Osteoblast (primary cell): ENCODE results near the gene ANO4. TPM values are rescaled to one million over a fixed set of nuclear protein-coding genes. Genes with fewer than 3 reads are reported as not detected.

Experiments used
- DNase-seq: peaks from one replicate; pipeline ENCODE4 v3.0.0; 2011; ENCODE audit warnings: low spot score, mixed read lengths; ENCODE audit not compliant: insufficient read length; ENCODE audit errors: missing footprints
- H2AFZ ChIP-seq: 2 replicates; pipeline ENCODE4 v1.6.0; 2011; ENCODE audit warnings: mild to moderate bottlenecking, low read length
- H3K27ac ChIP-seq: 2 replicates; pipeline ENCODE4 v1.5.1; 2011; ENCODE audit warnings: mild to moderate bottlenecking, low read depth, low read length, moderate library complexity
- H3K27me3 ChIP-seq: 2 replicates; pipeline ENCODE4 v1.6.0; 2012; ENCODE audit warnings: mild to moderate bottlenecking, control low read depth, inconsistent platforms, low read length, moderate library complexity; ENCODE audit not compliant: insufficient read depth
- H3K36me3 ChIP-seq: 2 replicates; pipeline ENCODE4 v1.5.1; 2011; ENCODE audit warnings: mild to moderate bottlenecking, low read length, control low read depth, moderate library complexity; ENCODE audit not compliant: insufficient read depth
- H3K4me1 ChIP-seq: 2 replicates; pipeline ENCODE4 v1.5.1; 2011; ENCODE audit warnings: mild to moderate bottlenecking, low read length, control low read depth, moderate library complexity; ENCODE audit not compliant: insufficient read depth
- H3K4me2 ChIP-seq: 2 replicates; pipeline ENCODE4 v1.6.0; 2011; ENCODE audit warnings: mild to moderate bottlenecking, low read length; ENCODE audit not compliant: insufficient read depth
- H3K4me3 ChIP-seq: fragments of 200-600 bp; sonication (generic); 3 replicates; pipeline ENCODE4 v1.5.1; 2012; ENCODE audit warnings: mild to moderate bottlenecking, low read length, inconsistent platforms; ENCODE audit not compliant: insufficient read depth
- H3K79me2 ChIP-seq: 2 replicates; pipeline ENCODE4 v1.6.0; 2012; ENCODE audit warnings: mild to moderate bottlenecking, low read length, control low read depth, inconsistent platforms; ENCODE audit not compliant: insufficient read depth
- H3K9me3 ChIP-seq: 2 replicates; pipeline ENCODE4 v1.5.1; 2011; ENCODE audit warnings: low read depth, low read length, control low read depth
- H4K20me1 ChIP-seq: 2 replicates; pipeline ENCODE4 v1.6.0; 2012; ENCODE audit warnings: mild to moderate bottlenecking, low read length, control low read depth; ENCODE audit not compliant: insufficient read depth
- CTCF ChIP-seq: IDR thresholded peaks from 2 replicates; pipeline ENCODE4 v1.5.1; 2011; ENCODE audit warnings: mild to moderate bottlenecking, low read depth, low read length, moderate library complexity; ENCODE audit errors: extremely low read depth
- total RNA-seq: library from RNA; depleted of rRNA; stranded (reverse); fragments of >200 nt; gene quantifications from 2 replicates; pipeline ENCODE4 v1.2.3, GENCODE V29; 2012

ANO4 gene
- total RNA-seq, 1 donor, result not detected

DNA sequence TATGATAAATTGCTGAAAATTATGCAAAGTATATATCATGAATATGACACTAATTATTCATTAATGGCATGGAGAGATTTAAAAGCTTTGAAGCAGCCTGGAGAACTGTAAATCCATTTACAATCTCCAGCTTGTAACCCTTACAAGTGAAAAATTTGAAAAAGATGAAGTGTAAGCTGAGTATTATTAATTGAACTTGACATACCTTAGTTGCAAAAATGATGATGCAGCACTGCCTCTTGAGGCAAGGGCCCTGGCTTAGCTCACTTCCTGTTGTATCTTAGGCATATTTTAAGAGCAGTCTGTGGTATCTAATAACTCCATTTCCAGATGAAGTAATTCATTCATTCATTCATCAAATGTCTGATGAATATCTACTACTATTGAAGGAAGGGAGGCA lies 158.6 kb downstream of the ANO4 start:
- no peak for DNase-seq
- Histone ChIP-seq H3K27ac (no peak overlapping the region), H3K4me3 (no peak overlapping the region), H3K9me3 (no peaks in the 10 kb centered on the region), H3K79me2 (no peaks in the 10 kb centered on the region), H2AFZ (no peak overlapping the region), H3K36me3 (no peaks in the 10 kb centered on the region), H3K4me1 (peaks cover 9% of the 10 kb centered on the region), H4K20me1 (no peaks in the 10 kb centered on the region), H3K27me3 (no peaks in the 10 kb centered on the region), H3K4me2 (no peak overlapping the region)
- no peak for TF ChIP-seq CTCF

DNA sequence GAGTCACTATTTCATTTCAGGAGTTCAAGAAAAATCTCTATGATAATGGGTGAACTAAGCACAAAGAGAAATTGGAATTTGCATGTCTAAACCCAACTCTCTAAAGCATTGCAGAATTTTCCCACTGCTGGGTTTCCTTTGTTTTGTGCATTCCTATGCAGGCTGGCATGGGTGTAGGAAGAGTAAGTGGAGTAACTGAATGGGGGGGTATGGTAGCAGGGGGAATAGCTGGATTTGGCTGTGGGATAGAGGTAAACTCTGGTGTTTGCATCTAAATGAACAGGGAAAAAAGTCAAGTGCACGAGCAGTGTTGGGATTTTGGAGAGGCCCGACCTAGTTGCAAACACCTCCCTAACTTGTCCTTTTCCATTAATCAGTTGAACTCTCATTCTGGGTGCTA lies 159.1 kb downstream of the ANO4 start:
- Histone ChIP-seq H2AFZ (no peak overlapping the region), H3K4me1 (peaks cover 9% of the 10 kb centered on the region), H3K9me3 (no peaks in the 10 kb centered on the region), H3K4me3 (no peak overlapping the region), H3K36me3 (no peaks in the 10 kb centered on the region), H3K27me3 (no peaks in the 10 kb centered on the region), H3K4me2 (no peak overlapping the region), H3K79me2 (no peaks in the 10 kb centered on the region), H4K20me1 (no peaks in the 10 kb centered on the region), H3K27ac (no peak overlapping the region)
- TF ChIP-seq CTCF, result no peak
- DNase-seq, result no peak

DNA sequence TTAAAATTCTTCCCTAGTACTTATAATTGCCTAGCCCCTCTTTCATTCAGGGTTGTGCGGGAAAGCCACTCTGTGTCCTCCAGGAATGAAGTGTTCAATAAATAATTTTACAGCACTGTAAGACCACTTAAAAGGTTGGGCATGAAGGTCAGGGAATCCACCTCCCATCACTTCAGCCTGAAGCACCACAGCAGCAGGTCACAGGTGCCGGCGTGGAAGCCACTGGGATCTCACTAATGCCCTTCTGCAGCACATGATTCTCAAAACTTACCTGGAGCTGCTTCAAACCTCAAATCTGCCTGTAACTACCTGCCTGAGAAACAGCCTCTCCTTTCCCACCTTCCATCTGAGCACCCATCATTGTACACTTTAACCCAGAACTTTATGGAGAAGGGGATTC lies 159.5 kb downstream of the ANO4 start:
- no peak overlapping the region for H3K4me3 ChIP-seq
- H4K20me1 ChIP-seq, result no peaks in the 10 kb centered on the region
- no peaks in the 10 kb centered on the region for H3K79me2 ChIP-seq
- H3K4me2 ChIP-seq, result no peak overlapping the region
- peaks cover 9% of the 10 kb centered on the region for H3K4me1 ChIP-seq
- H3K27ac ChIP-seq, result no peak overlapping the region
- H2AFZ ChIP-seq, result no peak overlapping the region
- no peak for TF ChIP-seq CTCF
- H3K36me3 ChIP-seq, result no peaks in the 10 kb centered on the region
- no peaks in the 10 kb centered on the region for H3K27me3 ChIP-seq
- DNase-seq, result no peak
- no peaks in the 10 kb centered on the region for H3K9me3 ChIP-seq

- DNase-seq, result no peak
- Histone ChIP-seq H3K4me3 (no peak overlapping the region), H4K20me1 (no peaks in the 10 kb centered on the region), H2AFZ (no peak overlapping the region), H3K27me3 (no peaks in the 10 kb centered on the region), H3K9me3 (no peaks in the 10 kb centered on the region), H3K36me3 (no peaks in the 10 kb centered on the region), H3K79me2 (no peaks in the 10 kb centered on the region), H3K4me1 (peaks cover 9% of the 10 kb centered on the region), H3K4me2 (peak overlapping the region; percentile 9), H3K27ac (no peak overlapping the region)
- TF ChIP-seq CTCF, result no peak
Measured at GRCh38 chr12:100955139-100955538, 160.6 kb downstream of the ANO4 start.
